Testis (tissue), 3 donors: ENCODE results near the gene AVPR2. TPM values are rescaled to one million over a fixed set of nuclear protein-coding genes. Genes with fewer than 3 reads are reported as not detected.

Experiments
- DNase-seq: peaks from one replicate; pipeline ENCODE4 v3.0.0-alpha.2; 2019
- H3K27ac ChIP-seq, 2 donors: fragments of 200-600 bp; sonication (generic); one replicate each; pipeline ENCODE4 v1.5.1; 2019
- H3K27me3 ChIP-seq: fragments of 200-600 bp; sonication (generic); one replicate; pipeline ENCODE4 v1.5.1; 2019
- H3K36me3 ChIP-seq: fragments of 200-600 bp; sonication (generic); one replicate; pipeline ENCODE4 v1.5.1; 2017; ENCODE audit warnings: low read depth; ENCODE audit errors: missing control alignments
- H3K4me1 ChIP-seq: fragments of 200-600 bp; sonication (generic); one replicate; pipeline ENCODE4 v1.5.1; 2019
- H3K4me3 ChIP-seq, 2 donors: fragments of 200-600 bp; sonication (generic); one replicate each; pipeline ENCODE4 v1.5.1; 2017 to 2019
- H3K9me3 ChIP-seq: fragments of 200-600 bp; sonication (generic); one replicate; pipeline ENCODE4 v1.5.1; 2017
- CTCF ChIP-seq, 3 experiments: fragments of 450-650 bp in 2 of 3; fragments of 200-600 bp in 1 of 3; sonication (generic) in 1 of 3; IDR thresholded peaks; one replicate each; pipeline ENCODE4 v1.5.1; 2016 to 2019; ENCODE audit warnings: antibody characterized with exemption in 3 of 3, mild to moderate bottlenecking in 2 of 3, moderate library complexity in 1 of 3
- POLR2A ChIP-seq: fragments of 450-650 bp; IDR thresholded peaks from one replicate; pipeline ENCODE4 v1.6.1; 2017; ENCODE audit warnings: antibody characterized with exemption, mild to moderate bottlenecking, moderate library complexity
- WGBS, 2 donors: methylation state at CpG; one replicate each; pipeline ENCODE4 v1.1.5; 2018; 5-methylcytosine and 5-hydroxymethylcytosine counted together
- intact Hi-C: fragments of 100-400 bp; cut with DNase I; formaldehyde crosslinking; loops from one replicate; pipeline ENCODE4 v1.15.1; 2023; ENCODE audit warnings: low total_unique reads
- polyA plus RNA-seq: library from polyadenylated mRNA; stranded (reverse); fragments of 350-450 nt; fragmentation: Illumina TruSeq; extraction: RNeasy Lipid Tissue Mini Kit (QIAGEN cat#74804); gene quantifications from one replicate; pipeline ENCODE4 v1.2.3, GENCODE V29; 2014; ENCODE audit warnings: low read depth, low replicate concordance; ENCODE audit not compliant: insufficient read depth
- total RNA-seq, 2 donors: library from RNA; depleted of rRNA; stranded (reverse); fragments of >200 nt; gene quantifications; one replicate each; pipeline ENCODE4 v1.2.3, GENCODE V29; 2016

Gene AVPR2
- total and polyA plus RNA-seq, 3 donors from 2014 or later, result 0.74 to 1.3 (median 1.1) TPM

- no peaks in the 10 kb centered on the region for H3K36me3 ChIP-seq
- no peak for DNase-seq
- 85% methylated on average over 23 of the region's 37 CpGs; no CpG with 5 or more reads in 1 of the 2 donors for WGBS, 2 donors
Measured at GRCh38 chrX:153909024-153909979, 4.8 kb downstream of the AVPR2 start.

GRCh38 chrX:153909980-153910360 lies 5.5 kb downstream of the AVPR2 start:
- Histone ChIP-seq H3K27ac (no peak overlapping the region), H3K4me1 (no peaks in the 10 kb centered on the region), H3K9me3 (no peaks in the 10 kb centered on the region), H3K36me3 (no peaks in the 10 kb centered on the region), H3K4me3 (no peak overlapping the region), H3K27me3 (no peaks in the 10 kb centered on the region)
- TF ChIP-seq CTCF (IDR thresholded peaks at IDR 0.05) (no peak), POLR2A (no peak)
- 97% methylated on average over 8 of the region's 25 CpGs; no CpG with 5 or more reads in 1 of the 2 donors for WGBS, 2 donors
- no peak for DNase-seq
- intact Hi-C loops, result no loop called here

More at GRCh38 chrX:153909024-153909979, 4.8 kb downstream of the AVPR2 start:
- intact Hi-C loops, result no loop called here
- no peaks in the 10 kb centered on the region for H3K9me3 ChIP-seq
- no peaks in the 10 kb centered on the region for H3K27me3 ChIP-seq
- no peak overlapping the region for H3K27ac ChIP-seq
- no peak overlapping the region for H3K4me3 ChIP-seq
- TF ChIP-seq POLR2A (no peak), CTCF (IDR thresholded peaks at IDR 0.05) (no peak)
- no peaks in the 10 kb centered on the region for H3K4me1 ChIP-seq

GRCh38 chrX:153910446-153910845 lies 6.0 kb downstream of the AVPR2 start:
- intact Hi-C loops, result no loop called here
- H3K4me3 ChIP-seq, result no peak overlapping the region
- H3K36me3 ChIP-seq, result no peaks in the 10 kb centered on the region
- no peak for DNase-seq
- no peak for TF ChIP-seq POLR2A
- no peak for TF ChIP-seq CTCF (IDR thresholded peaks at IDR 0.05)
- H3K27me3 ChIP-seq, result no peaks in the 10 kb centered on the region
- no peaks in the 10 kb centered on the region for H3K9me3 ChIP-seq
- no CpG with 5 or more reads among the region's 22 CpGs for WGBS, 2 donors
- H3K27ac ChIP-seq, result no peak overlapping the region
- no peaks in the 10 kb centered on the region for H3K4me1 ChIP-seq

GRCh38 chrX:153911798-153912197 lies 7.3 kb downstream of the AVPR2 start:
- Histone ChIP-seq H3K9me3 (no peaks in the 10 kb centered on the region), H3K36me3 (no peaks in the 10 kb centered on the region), H3K27me3 (no peaks in the 10 kb centered on the region), H3K27ac (no peak overlapping the region), H3K4me1 (no peaks in the 10 kb centered on the region), H3K4me3 (no peak overlapping the region)
- intact Hi-C loops, result no loop called here
- no peak for DNase-seq
- TF ChIP-seq CTCF (IDR thresholded peaks at IDR 0.05), result no peak
- 89 to 95% methylated on average over 6 of the region's 6 CpGs for WGBS, 2 donors
